Nephron progenitor cell (in vitro differentiated cells): ENCODE measurements around the gene PDGFRB.
"Not testable (repeated sequence)": the region's sequence is repeated elsewhere in the genome, so short reads cannot be mapped to it uniquely, and the experiment has no call there.

Experiments used
- DNase-seq: peaks from one replicate; pipeline ENCODE4 v3.0.0; 2021
- H3K27ac Mint-ChIP-seq: 2 replicates; pipeline ENCODE4 v1.8.0; 2021; ENCODE audit warnings: mild to moderate bottlenecking, moderate library complexity, mixed read lengths
- H3K27me3 Mint-ChIP-seq: 2 replicates; pipeline ENCODE4 v1.8.0; 2021; ENCODE audit warnings: mild to moderate bottlenecking, low read depth, mixed read lengths; ENCODE audit not compliant: poor library complexity
- H3K36me3 Mint-ChIP-seq: 2 replicates; pipeline ENCODE4 v1.8.0; 2021; ENCODE audit warnings: low read depth, mixed read lengths
- H3K4me1 Mint-ChIP-seq: 2 replicates; pipeline ENCODE4 v1.8.0; 2021; ENCODE audit warnings: mixed read lengths
- H3K4me3 Mint-ChIP-seq: 2 replicates; pipeline ENCODE4 v1.8.0; 2021; ENCODE audit warnings: mild to moderate bottlenecking, moderate library complexity, mixed read lengths
- H3K9me3 Mint-ChIP-seq: 2 replicates; pipeline ENCODE4 v1.8.0; 2021; ENCODE audit warnings: mild to moderate bottlenecking, moderate library complexity, mixed read lengths
- CTCF ChIP-seq: fragments of 200-600 bp; sonication (generic); IDR thresholded peaks from 2 replicates; pipeline ENCODE4 v1.5.0; 2021; ENCODE audit warnings: antibody characterized with exemption

Gene PDGFRB

GRCh38 chr5:150092159-150092787 lies 63.4 kb downstream of the PDGFRB start:
- H3K9me3 Mint-ChIP-seq = peaks cover 8% of the 10 kb centered on the region
- peaks cover 49% of the 10 kb centered on the region for H3K27me3 Mint-ChIP-seq
- TF ChIP-seq CTCF = no peak
- no peak overlapping the region for H3K27ac Mint-ChIP-seq
- no peaks in the 10 kb centered on the region for H3K36me3 Mint-ChIP-seq
- no peaks in the 10 kb centered on the region for H3K4me1 Mint-ChIP-seq
- DNase-seq = no peak
- no peak overlapping the region for H3K4me3 Mint-ChIP-seq

GRCh38 chr5:150085950-150086715 lies 69.5 kb downstream of the PDGFRB start, which contains the start of gene CSF1R:
CSF1R (minus strand) TSS chr5:150086554; CDS start chr5:150086427, 127 bp downstream.
- Mint-ChIP-seq H3K4me3 (no peak within 1 kb of the TSS), H3K9me3 (no peaks in the 10 kb centered on the region), H3K36me3 (no peaks in the 10 kb centered on the region), H3K27ac (no peak within 1 kb of the TSS), H3K4me1 (peaks cover 28% of the 10 kb centered on the region), H3K27me3 (peaks cover 25% of the 10 kb centered on the region)
- TF ChIP-seq CTCF = no peak
- no peak for DNase-seq

GRCh38 chr5:150085191-150085912 lies 70.3 kb downstream of the PDGFRB start:
- no peak for TF ChIP-seq CTCF
- DNase-seq = no peak
- no peaks in the 10 kb centered on the region for H3K9me3 Mint-ChIP-seq
- H3K4me1 Mint-ChIP-seq = peaks cover 35% of the 10 kb centered on the region
- H3K27ac Mint-ChIP-seq = no peak overlapping the region
- H3K27me3 Mint-ChIP-seq = peaks cover 18% of the 10 kb centered on the region
- no peak overlapping the region for H3K4me3 Mint-ChIP-seq
- no peaks in the 10 kb centered on the region for H3K36me3 Mint-ChIP-seq

- Mint-ChIP-seq H3K4me1 (peaks cover 39% of the 10 kb centered on the region), H3K27me3 (peaks cover 15% of the 10 kb centered on the region)
- H3K9me3 Mint-ChIP-seq, DNase-seq, H3K4me3 Mint-ChIP-seq, H3K27ac Mint-ChIP-seq, H3K36me3 Mint-ChIP-seq: not testable (repeated sequence)
Observed at GRCh38 chr5:150084754-150085153, 70.9 kb downstream of the PDGFRB start.

GRCh38 chr5:150082889-150083288 lies 72.8 kb downstream of the PDGFRB start:
- no peak for DNase-seq
- H3K4me1 Mint-ChIP-seq = peaks cover 46% of the 10 kb centered on the region
- H3K27ac Mint-ChIP-seq = no peak overlapping the region

More at GRCh38 chr5:150082889-150083288, 72.8 kb downstream of the PDGFRB start:
- Mint-ChIP-seq H3K36me3 (no peaks in the 10 kb centered on the region), H3K4me3 (no peak overlapping the region), H3K9me3 (no peaks in the 10 kb centered on the region), H3K27me3 (peaks cover 11% of the 10 kb centered on the region)
- no peak for TF ChIP-seq CTCF
